ENCODE measurements around the gene CHMP4A.

Gene CHMP4A

GRCh38 chr14:24179961-24180796 lies 33.1 kb downstream of the CHMP4A start:
- H3K9ac ChIP-seq (ENCODE audit: low read length), result no peak overlapping the region
- no peak overlapping the region for H3K4me3 ChIP-seq (ENCODE audit: low read depth, low read length, poor library complexity, severe bottlenecking)
- no peaks in the 10 kb centered on the region for H3K4me1 ChIP-seq (ENCODE audit: insufficient read depth, low read length, severe bottlenecking)
- H3K9me2 ChIP-seq (ENCODE audit: low read depth, low read length), result no peaks in the 10 kb centered on the region
- H3K36me3 ChIP-seq (ENCODE audit: insufficient read depth, low read length), result peaks cover 77% of the 10 kb centered on the region
- H3K4me2 ChIP-seq (ENCODE audit: low read length), result no peak overlapping the region
- TF ChIP-seq CTCF (IDR thresholded peaks at IDR 0.05; ENCODE audit: low read length) (no peak), EZH2 (IDR thresholded peaks at IDR 0.05; ENCODE audit: borderline replicate concordance, low read length) (no peak)
- no peaks in the 10 kb centered on the region for H3K9me3 ChIP-seq (ENCODE audit: low read length)
- no peak overlapping the region for H2AFZ ChIP-seq (ENCODE audit: low read length)
- H3F3A ChIP-seq (ENCODE audit: insufficient read depth, low read length), result no peaks in the 10 kb centered on the region
- H4K20me1 ChIP-seq (ENCODE audit: insufficient read depth, low read length), result no peaks in the 10 kb centered on the region
- no peaks in the 10 kb centered on the region for H3K79me2 ChIP-seq (ENCODE audit: insufficient read depth, low read length)
- H3K27me3 ChIP-seq (ENCODE audit: insufficient read depth, low read length), result no peaks in the 10 kb centered on the region
- no peak overlapping the region for H3K27ac ChIP-seq (ENCODE audit: low read depth, low read length, poor library complexity, severe bottlenecking)

GRCh38 chr14:24179294-24179960 lies 33.9 kb downstream of the CHMP4A start:
- Histone ChIP-seq H3K4me3 (ENCODE audit: low read depth, low read length, poor library complexity, severe bottlenecking) (no peak overlapping the region), H3K4me1 (ENCODE audit: insufficient read depth, low read length, severe bottlenecking) (no peaks in the 10 kb centered on the region), H4K20me1 (ENCODE audit: insufficient read depth, low read length) (no peaks in the 10 kb centered on the region), H3K36me3 (ENCODE audit: insufficient read depth, low read length) (peaks cover 70% of the 10 kb centered on the region), H3K79me2 (ENCODE audit: insufficient read depth, low read length) (no peaks in the 10 kb centered on the region), H3K9me3 (ENCODE audit: low read length) (no peaks in the 10 kb centered on the region), H2AFZ (ENCODE audit: low read length) (no peak overlapping the region), H3K4me2 (ENCODE audit: low read length) (no peak overlapping the region), H3K27me3 (ENCODE audit: insufficient read depth, low read length) (no peaks in the 10 kb centered on the region), H3K9ac (ENCODE audit: low read length) (no peak overlapping the region), H3F3A (ENCODE audit: insufficient read depth, low read length) (no peaks in the 10 kb centered on the region), H3K27ac (ENCODE audit: low read depth, low read length, poor library complexity, severe bottlenecking) (no peak overlapping the region), H3K9me2 (ENCODE audit: low read depth, low read length) (no peaks in the 10 kb centered on the region)
- TF ChIP-seq CTCF (IDR thresholded peaks at IDR 0.05; ENCODE audit: low read length), result no peak
- TF ChIP-seq EZH2 (IDR thresholded peaks at IDR 0.05; ENCODE audit: borderline replicate concordance, low read length), result no peak

GRCh38 chr14:24178399-24179178 lies 34.7 kb downstream of the CHMP4A start:
- H3K9me2 ChIP-seq (ENCODE audit: low read depth, low read length), result no peaks in the 10 kb centered on the region
- H3K27me3 ChIP-seq (ENCODE audit: insufficient read depth, low read length), result no peaks in the 10 kb centered on the region
- H3K4me1 ChIP-seq (ENCODE audit: insufficient read depth, low read length, severe bottlenecking), result no peaks in the 10 kb centered on the region
- peaks cover 64% of the 10 kb centered on the region for H3K36me3 ChIP-seq (ENCODE audit: insufficient read depth, low read length)
- H3K4me2 ChIP-seq (ENCODE audit: low read length), result no peak overlapping the region
- no peak overlapping the region for H3K27ac ChIP-seq (ENCODE audit: low read depth, low read length, poor library complexity, severe bottlenecking)
- no peaks in the 10 kb centered on the region for H3K9me3 ChIP-seq (ENCODE audit: low read length)
- H2AFZ ChIP-seq (ENCODE audit: low read length), result no peak overlapping the region
- H4K20me1 ChIP-seq (ENCODE audit: insufficient read depth, low read length), result no peaks in the 10 kb centered on the region
- no peak for TF ChIP-seq CTCF (IDR thresholded peaks at IDR 0.05; ENCODE audit: low read length)
- no peak for TF ChIP-seq EZH2 (IDR thresholded peaks at IDR 0.05; ENCODE audit: borderline replicate concordance, low read length)
- H3K4me3 ChIP-seq (ENCODE audit: low read depth, low read length, poor library complexity, severe bottlenecking), result no peak overlapping the region
- H3K9ac ChIP-seq (ENCODE audit: low read length), result no peak overlapping the region
- no peaks in the 10 kb centered on the region for H3F3A ChIP-seq (ENCODE audit: insufficient read depth, low read length)
- H3K79me2 ChIP-seq (ENCODE audit: insufficient read depth, low read length), result no peaks in the 10 kb centered on the region

All from OCI-LY1 (cell line).